Measurements from ENCODE around the gene TCF19. TPM values are rescaled to one million over a fixed set of nuclear protein-coding genes. Genes with fewer than 3 reads are reported as not detected.
"Not testable (repeated sequence)": the region's sequence is repeated elsewhere in the genome, so short reads cannot be mapped to it uniquely, and the experiment has no call there.

Gene TCF19
- total and polyA plus RNA-seq, 2 experiments from 2014 or later: 8.3 to 11.1 TPM

- Histone ChIP-seq H4K20me1 (replicated peaks; ENCODE audit: insufficient read depth) (peaks cover 63% of the 10 kb centered on the region), H3K36me3 (ENCODE audit: insufficient read depth) (peaks cover 40% of the 10 kb centered on the region), H3K4me1 (ENCODE audit: insufficient read depth) (peaks cover 62% of the 10 kb centered on the region), H3K79me2 (replicated peaks; ENCODE audit: insufficient read depth) (peaks cover 61% of the 10 kb centered on the region), H3F3A (replicated peaks; ENCODE audit: low read depth) (peaks cover 59% of the 10 kb centered on the region)
- not testable (repeated sequence) for H3K9me2 ChIP-seq (ENCODE audit: insufficient read depth); H2AFZ ChIP-seq; H3K4me2 ChIP-seq; H3K27me3 ChIP-seq (ENCODE audit: insufficient read depth); DNase-seq (ENCODE audit: low spot score); ATAC-seq; H3K9me3 Mint-ChIP-seq; H3K27me3 Mint-ChIP-seq (ENCODE audit: insufficient read depth, low read depth, poor library complexity); H3K27ac ChIP-seq (ENCODE audit: low read depth); H3K4me3 Mint-ChIP-seq; H3K4me3 ChIP-seq
- Mint-ChIP-seq H3K27ac (peak overlapping the region; percentile 40), H3K4me1 (peaks cover 66% of the 10 kb centered on the region), H3K36me3 (ENCODE audit: low read depth) (peaks cover 88% of the 10 kb centered on the region)
These were observed 6.2 kb downstream of the TCF19 start for GRCh38 chr6:31164475-31165063.

- H3K4me3 Mint-ChIP-seq: peak overlapping the region; percentile 95
- H3K4me1 Mint-ChIP-seq: peaks cover 61% of the 10 kb centered on the region
- ATAC-seq; H3K27me3 ChIP-seq (ENCODE audit: insufficient read depth); DNase-seq (ENCODE audit: low spot score); H3K9me2 ChIP-seq (ENCODE audit: insufficient read depth); H3K4me3 ChIP-seq; H2AFZ ChIP-seq; H3K9me3 Mint-ChIP-seq: not testable (repeated sequence)
- Histone ChIP-seq H3F3A (replicated peaks; ENCODE audit: low read depth) (peaks cover 54% of the 10 kb centered on the region), H3K27ac (ENCODE audit: low read depth) (peak overlapping the region; percentile 66; the same call in 1 of the 2 replicates), H3K36me3 (ENCODE audit: insufficient read depth) (peaks cover 40% of the 10 kb centered on the region), H3K4me1 (ENCODE audit: insufficient read depth) (peaks cover 55% of the 10 kb centered on the region), H3K4me2 (peak overlapping the region; percentile 100; the same call in 1 of the 2 replicates), H3K79me2 (replicated peaks; ENCODE audit: insufficient read depth) (peaks cover 68% of the 10 kb centered on the region), H4K20me1 (replicated peaks; ENCODE audit: insufficient read depth) (peaks cover 70% of the 10 kb centered on the region)
- peaks cover 15% of the 10 kb centered on the region for H3K27me3 Mint-ChIP-seq (ENCODE audit: insufficient read depth, low read depth, poor library complexity)
- peak overlapping the region; percentile 89 for H3K27ac Mint-ChIP-seq
- peaks cover 93% of the 10 kb centered on the region for H3K36me3 Mint-ChIP-seq (ENCODE audit: low read depth)
These were observed 6.9 kb downstream of the TCF19 start for GRCh38 chr6:31165064-31165832.

- DNase-seq (ENCODE audit: low spot score): no peak
- peaks cover 70% of the 10 kb centered on the region for H3K79me2 ChIP-seq (replicated peaks; ENCODE audit: insufficient read depth)
- peaks cover 50% of the 10 kb centered on the region for H3F3A ChIP-seq (replicated peaks; ENCODE audit: low read depth)
- no peaks in the 10 kb centered on the region; the same call in 2 of the 3 replicates for H3K9me3 Mint-ChIP-seq
- peak overlapping the region; percentile 95 for H3K4me3 Mint-ChIP-seq
- H3K27ac Mint-ChIP-seq: peak overlapping the region; percentile 57
- peak overlapping the region; percentile 66; the same call in 1 of the 2 replicates for H3K27ac ChIP-seq (ENCODE audit: low read depth)
- no peaks in the 10 kb centered on the region for H3K9me2 ChIP-seq (ENCODE audit: insufficient read depth)
- H3K4me1 ChIP-seq (ENCODE audit: insufficient read depth): peaks cover 60% of the 10 kb centered on the region
- H3K27me3 ChIP-seq (ENCODE audit: insufficient read depth): 0 out of 2 replicates have a peak, but pooled peaks cover 2% of the 10 kb centered on the region
- peaks cover 70% of the 10 kb centered on the region for H4K20me1 ChIP-seq (replicated peaks; ENCODE audit: insufficient read depth)
- H3K4me2 ChIP-seq: peak overlapping the region; percentile 100; the same call in 1 of the 2 replicates
- peaks cover 40% of the 10 kb centered on the region for H3K36me3 ChIP-seq (ENCODE audit: insufficient read depth)
- peaks cover 89% of the 10 kb centered on the region for H3K36me3 Mint-ChIP-seq (ENCODE audit: low read depth)
- H3K27me3 Mint-ChIP-seq (ENCODE audit: insufficient read depth, low read depth, poor library complexity): peaks cover 20% of the 10 kb centered on the region
- H3K4me1 Mint-ChIP-seq: peaks cover 63% of the 10 kb centered on the region
- no peak overlapping the region for H2AFZ ChIP-seq
- H3K4me3 ChIP-seq: peak overlapping the region; percentile 100
- TF ChIP-seq STAT1 (IDR thresholded peaks at IDR 0.05; ENCODE audit: unreplicated experiment): no peak
- TF ChIP-seq NANOG (IDR thresholded peaks at IDR 0.05; ENCODE audit: borderline replicate concordance): no peak
- no peak for TF ChIP-seq REST (IDR thresholded peaks at IDR 0.05; ENCODE audit: unreplicated experiment)
- ATAC-seq: no peak
These were observed 7.6 kb downstream of the TCF19 start for GRCh38 chr6:31165986-31166385.

All from GM23338 (cell line).